GM18499 (cell line): ENCODE data around the gene ASCC2.

ENCODE experiments used
- ATAC-seq: cut with Tn5 transposase; IDR thresholded peaks from one replicate; pipeline ENCODE4 v1.9.1; 2021; ENCODE audit warnings: moderate number of reproducible peaks; ENCODE audit not compliant: insufficient read depth, unreplicated experiment

Gene ASCC2

DNA sequence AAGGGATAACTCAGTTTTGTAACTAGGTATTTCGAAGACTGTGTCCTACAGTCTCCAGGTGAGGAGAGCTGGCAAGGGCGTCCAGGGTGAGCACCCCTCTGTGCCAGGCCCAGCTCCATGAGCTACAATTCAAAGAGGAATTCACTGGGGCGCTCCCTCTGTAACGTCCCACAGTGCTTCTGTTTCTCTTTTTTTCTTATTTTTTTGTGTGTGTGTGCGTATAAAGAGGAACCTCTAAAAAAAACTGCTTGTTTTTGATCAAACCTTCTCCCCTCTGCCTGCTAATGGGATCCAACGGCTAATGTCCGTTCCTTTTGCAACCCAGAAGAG, 17.1 kb downstream of the ASCC2 start:
- no peak for ATAC-seq

DNA sequence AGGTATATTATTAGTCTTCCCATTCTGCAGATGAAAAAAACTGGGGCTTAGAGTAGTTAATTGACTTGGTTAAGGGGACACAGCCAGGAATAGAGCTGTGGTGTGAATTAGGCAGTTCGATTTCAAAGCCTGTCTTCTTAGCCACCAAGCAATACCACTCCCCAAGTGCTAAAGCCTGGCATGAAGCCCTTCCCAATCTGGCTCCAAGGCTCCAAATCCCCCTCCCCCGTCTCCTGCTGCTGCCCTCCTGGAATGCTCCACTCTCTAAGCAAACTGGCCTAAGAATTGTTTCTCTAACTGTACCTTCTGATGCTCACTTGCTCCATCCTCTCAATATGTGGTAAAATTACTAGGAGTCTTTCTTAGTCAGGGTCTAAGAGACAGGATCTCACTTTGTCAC, 18.6 kb downstream of the ASCC2 start:
- ATAC-seq: no peak

- ATAC-seq: no peak
Measured at GRCh38 chr22:29817724-29818123, 20.4 kb downstream of the ASCC2 start.

GRCh38 chr22:29816980-29817379, 21.1 kb downstream of the ASCC2 start:
- ATAC-seq: no peak

- no peak for ATAC-seq
Measured at GRCh38 chr22:29816539-29816938, 21.5 kb downstream of the ASCC2 start.

- ATAC-seq: no peak
Measured at GRCh38 chr22:29816128-29816527, 21.9 kb downstream of the ASCC2 start.

- ATAC-seq: no peak
Measured at GRCh38 chr22:29815580-29815979, 22.5 kb downstream of the ASCC2 start.

GRCh38 chr22:29814003-29814402, 24.1 kb downstream of the ASCC2 start:
- no peak for ATAC-seq

GRCh38 chr22:29813563-29813962, 24.5 kb downstream of the ASCC2 start:
- no peak for ATAC-seq

DNA sequence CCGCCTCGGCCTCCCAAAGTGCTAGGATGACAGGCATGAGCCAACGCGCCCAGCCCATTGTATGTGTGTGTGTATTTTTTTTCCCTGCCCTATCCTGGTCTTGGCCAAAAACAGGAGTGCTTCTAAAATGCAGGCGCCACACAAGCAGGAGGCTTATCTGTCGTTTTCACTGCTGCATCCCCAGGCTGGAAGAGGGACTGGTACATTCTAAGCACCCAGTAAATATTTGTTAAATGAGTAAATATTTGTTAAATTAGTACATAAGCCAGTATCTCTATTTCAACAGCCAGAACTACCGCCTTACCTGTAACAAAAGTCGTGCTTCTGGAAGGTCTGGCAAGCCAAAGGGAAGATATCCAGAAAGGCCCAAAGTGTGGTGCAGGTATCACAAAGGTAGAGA, 24.9 kb downstream of the ASCC2 start:
- ATAC-seq: no peak

DNA sequence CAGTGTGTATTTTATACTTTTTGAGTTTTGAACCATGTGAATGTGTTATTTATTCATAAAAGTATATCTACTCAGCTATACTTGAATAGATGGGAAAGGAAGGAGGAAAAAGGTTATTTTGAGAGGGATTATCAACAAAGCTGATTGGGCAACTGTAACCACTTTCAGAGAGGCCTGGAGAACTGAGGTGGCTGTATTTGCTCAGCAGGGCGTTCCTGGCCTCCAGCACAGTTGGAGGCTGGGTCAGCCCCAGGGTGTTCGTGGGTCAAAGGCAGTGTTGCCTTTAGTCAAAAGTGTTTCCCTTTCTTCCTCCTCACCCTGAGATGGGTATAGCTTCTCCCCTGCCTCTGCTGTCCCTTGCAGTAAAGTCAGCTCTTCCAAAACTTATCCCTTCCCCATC, 26.7 kb downstream of the ASCC2 start:
- ATAC-seq: no peak

- ATAC-seq: no peak
Measured at GRCh38 chr22:29810216-29810615, 27.9 kb downstream of the ASCC2 start.

DNA sequence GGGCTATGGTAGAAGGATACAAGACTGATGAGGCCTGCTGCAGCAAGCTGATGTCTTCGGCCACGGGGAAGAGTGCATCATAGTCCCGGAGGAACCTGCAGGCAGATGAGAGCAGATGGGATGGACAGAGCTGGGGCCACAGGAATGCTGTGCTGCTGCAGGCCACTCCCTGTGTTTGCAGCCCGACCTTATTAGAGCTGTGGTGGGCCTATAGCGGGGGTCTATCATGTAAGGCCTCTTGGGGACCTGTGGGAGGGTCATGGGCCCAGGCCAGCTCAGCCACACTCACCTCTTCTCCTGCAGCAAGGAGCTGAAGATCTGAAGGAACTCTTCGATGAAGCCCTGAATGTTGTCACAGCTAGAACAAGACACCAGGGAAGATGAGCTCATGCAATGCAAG, 31.9 kb downstream of the ASCC2 start:
- ATAC-seq: no peak

- ATAC-seq: no peak
Measured at GRCh38 chr22:29804985-29805384, 33.1 kb downstream of the ASCC2 start.

DNA sequence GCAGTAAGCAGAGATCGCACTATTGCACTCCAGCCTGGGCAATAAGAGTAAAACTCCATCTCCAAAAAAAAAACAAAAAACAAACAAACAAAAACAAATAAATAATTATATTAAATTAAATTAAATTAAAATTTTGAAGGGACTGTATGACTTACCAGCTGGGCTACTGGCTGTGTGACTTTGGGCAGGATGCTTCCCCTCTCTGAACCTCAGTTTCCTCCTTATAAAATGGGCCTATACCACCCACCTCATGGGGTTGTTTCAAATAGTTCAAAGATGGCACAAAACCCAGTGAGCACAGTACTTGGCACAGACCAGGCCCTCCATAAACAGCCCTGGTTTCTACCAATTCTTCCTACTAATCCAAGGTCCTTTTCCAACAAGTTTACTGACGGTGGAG, 34.9 kb downstream of the ASCC2 start:
- ATAC-seq: no peak

DNA sequence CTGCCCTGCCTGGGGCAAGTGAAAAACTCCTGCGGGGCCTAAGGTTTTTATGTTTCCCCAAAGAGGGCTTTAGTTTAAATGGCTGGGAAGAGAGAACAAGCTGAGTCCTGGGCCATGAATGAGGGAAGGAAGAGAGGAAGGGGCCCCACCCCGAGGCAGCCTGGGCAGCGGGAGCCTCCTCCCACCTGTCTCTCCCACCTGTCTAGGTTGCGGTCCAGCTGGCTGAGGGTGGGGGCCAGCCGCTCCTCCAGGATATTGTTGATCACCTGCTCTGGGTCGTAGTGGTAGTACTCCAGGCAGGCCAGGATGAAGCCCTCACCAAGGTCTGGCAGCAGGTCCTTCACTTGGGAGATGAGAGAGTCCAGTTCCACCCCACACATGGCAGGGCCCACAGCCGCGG, 36.3 kb downstream of the ASCC2 start:
- ATAC-seq: no peak

DNA sequence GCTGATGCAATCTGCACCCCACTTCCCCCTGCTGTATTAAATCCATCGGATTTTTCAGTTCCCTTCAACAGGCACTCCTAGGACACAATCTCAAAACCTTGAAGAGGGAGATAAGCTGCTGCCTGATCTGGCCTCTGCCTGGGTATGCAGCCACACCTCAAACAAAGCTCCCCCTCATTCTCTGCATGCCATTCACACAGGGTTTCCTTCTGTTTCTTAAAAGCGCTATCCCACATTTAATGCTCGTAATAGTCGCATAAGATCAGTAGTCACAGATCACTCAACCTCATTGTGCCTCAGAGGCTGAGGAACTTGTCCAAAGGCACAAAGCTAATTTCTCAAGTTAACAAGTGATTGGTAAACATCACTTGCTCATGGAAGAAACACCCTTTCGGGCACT, 36.9 kb downstream of the ASCC2 start:
- ATAC-seq: no peak

GRCh38 chr22:29799217-29799680, 38.8 kb downstream of the ASCC2 start:
- ATAC-seq: no peak

DNA sequence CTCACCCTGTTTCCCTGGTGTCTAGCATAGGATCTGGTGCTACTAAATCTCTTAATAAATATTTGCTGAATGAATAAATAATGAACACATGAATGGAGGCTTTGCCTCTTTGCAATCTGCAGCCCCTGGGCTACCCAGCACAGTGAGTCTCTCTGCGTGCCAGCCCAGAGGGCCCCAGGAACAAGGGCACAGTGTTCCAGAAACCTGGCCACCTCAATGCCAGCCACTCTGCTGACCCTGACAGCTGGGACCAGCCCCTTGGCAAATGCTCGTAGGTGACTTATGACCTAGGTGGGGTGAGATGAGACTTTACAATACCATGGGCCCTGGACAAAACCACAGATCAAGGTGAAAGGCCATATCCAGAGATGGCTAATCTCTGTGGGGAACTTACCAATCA, 39.3 kb downstream of the ASCC2 start:
- ATAC-seq: no peak

DNA sequence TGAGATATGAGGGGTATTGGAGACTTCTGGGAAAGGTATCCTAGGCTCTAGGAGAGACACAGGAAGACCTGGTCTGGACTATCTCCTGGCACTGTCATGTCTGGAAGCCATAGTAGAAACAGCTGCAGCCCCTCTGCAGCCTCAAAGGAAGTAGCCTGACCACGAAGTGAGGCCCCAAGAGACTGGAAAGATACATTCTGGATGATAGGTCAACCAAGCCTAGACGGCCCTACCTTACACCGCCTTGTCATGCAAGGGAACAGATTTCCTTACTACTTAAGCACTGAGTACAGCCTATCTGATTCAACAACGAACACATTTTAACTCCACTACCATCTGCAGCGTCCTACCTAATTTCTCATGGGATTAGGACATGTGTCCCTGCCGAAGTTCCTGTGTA, 39.8 kb downstream of the ASCC2 start:
- ATAC-seq: no peak

- no peak for ATAC-seq
Measured at GRCh38 chr22:29797351-29797750, 40.7 kb downstream of the ASCC2 start.

GRCh38 chr22:29795663-29796062, 42.4 kb downstream of the ASCC2 start:
- no peak for ATAC-seq

- no peak for ATAC-seq
Measured at GRCh38 chr22:29793396-29793795, 44.7 kb downstream of the ASCC2 start.
